ENCODE results near the gene LOXHD1. TPM values are rescaled to one million over a fixed set of nuclear protein-coding genes. Genes with fewer than 3 reads are reported as not detected.

Gene LOXHD1
- total RNA-seq, 4 donors from 2014 or later: 0.33 to 3.2 (median 0.65) TPM

DNA sequence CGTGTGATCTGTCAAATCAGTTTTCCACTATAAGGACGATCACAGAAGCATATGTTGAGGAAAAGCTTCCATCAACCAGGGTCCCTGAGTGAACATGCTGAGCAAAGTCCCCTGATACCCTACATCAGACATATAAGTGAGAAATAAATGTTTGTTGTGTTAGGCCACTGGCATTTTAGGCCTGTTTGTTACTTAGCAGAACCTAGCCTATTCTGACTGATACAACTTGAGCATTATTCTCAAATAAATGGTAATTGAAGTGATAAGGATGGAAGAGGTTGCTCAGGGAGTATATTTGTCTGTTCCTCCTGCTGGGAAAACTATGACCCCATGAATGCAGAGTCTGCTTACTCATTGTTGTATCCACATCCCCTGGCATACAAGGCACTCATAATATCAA lies 106.4 kb downstream of the LOXHD1 start:
- TF ChIP-seq, protein P1, sequence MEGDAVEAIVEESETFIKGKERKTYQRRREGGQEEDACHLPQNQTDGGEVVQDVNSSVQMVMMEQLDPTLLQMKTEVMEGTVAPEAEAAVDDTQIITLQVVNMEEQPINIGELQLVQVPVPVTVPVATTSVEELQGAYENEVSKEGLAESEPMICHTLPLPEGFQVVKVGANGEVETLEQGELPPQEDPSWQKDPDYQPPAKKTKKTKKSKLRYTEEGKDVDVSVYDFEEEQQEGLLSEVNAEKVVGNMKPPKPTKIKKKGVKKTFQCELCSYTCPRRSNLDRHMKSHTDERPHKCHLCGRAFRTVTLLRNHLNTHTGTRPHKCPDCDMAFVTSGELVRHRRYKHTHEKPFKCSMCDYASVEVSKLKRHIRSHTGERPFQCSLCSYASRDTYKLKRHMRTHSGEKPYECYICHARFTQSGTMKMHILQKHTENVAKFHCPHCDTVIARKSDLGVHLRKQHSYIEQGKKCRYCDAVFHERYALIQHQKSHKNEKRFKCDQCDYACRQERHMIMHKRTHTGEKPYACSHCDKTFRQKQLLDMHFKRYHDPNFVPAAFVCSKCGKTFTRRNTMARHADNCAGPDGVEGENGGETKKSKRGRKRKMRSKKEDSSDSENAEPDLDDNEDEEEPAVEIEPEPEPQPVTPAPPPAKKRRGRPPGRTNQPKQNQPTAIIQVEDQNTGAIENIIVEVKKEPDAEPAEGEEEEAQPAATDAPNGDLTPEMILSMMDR (IDR thresholded peaks at IDR 0.05; ENCODE audit: low read depth): no peak

DNA sequence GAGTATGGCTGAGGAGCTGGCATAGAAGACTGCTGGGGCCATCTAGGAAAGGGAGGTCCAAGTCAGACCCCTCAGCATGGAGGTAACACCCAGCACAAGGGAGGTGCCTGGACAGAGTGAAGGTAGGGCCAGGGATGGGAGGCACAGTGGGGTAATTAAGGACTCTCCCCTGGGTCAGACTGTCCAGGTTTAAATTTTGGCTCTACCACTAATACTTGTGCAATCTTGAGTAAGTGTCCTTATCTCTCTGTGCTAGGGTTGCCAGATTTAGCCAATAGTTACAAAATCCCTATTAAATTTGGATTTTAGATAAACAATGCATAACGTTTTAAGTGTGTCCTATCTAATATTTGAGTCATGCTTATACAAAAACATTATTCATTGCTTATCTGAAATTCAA lies 109.5 kb downstream of the LOXHD1 start:
- TF ChIP-seq, protein P1 (IDR thresholded peaks at IDR 0.05; ENCODE audit: low read depth): no peak

DNA sequence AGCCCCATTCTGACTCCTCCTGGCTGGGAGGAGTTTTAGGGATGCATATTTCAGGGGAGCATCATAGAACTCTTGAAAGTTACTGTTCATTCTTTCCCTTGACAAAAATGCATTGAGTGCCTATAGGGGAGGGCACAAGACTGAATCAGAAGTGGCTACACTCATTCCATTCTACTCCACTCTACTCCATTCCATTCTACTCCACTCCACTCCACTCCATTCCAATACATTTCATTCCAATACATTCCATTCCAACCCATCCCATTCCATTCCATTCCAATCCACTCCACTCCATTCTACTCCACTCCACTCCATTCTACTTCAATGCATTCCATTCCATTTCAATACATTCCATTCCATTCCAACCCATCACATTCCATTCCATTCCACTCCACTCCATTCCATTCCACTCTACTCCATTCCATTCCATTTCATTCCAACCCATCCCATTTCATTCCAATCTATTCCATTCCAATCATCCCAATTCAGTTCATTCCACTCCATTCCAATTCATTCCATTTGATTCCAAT lies 110.8 kb downstream of the LOXHD1 start:
- TF ChIP-seq, protein P1 (IDR thresholded peaks at IDR 0.05; ENCODE audit: low read depth): no peak

DNA sequence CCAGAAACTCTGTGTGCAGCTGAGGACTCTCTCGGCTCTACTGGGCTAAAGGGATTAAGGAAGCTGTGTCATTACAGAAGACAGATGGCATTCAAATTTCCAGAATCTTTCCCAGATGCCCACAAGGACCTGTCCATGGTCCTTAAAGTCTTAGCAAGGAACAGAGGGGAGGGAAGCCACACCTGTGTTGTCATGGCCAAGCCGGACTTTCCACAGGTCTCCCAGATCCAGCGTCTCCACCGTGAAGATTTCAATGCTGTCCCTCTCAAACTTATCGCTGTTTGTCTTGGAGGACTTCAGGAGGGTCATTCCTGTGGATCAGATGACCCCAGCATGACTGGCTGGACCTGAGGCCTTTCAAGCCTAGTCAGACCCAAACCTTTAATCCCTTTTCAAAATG lies 114.5 kb downstream of the LOXHD1 start:
- TF ChIP-seq, protein P1 (IDR thresholded peaks at IDR 0.05; ENCODE audit: low read depth): no peak

- TF ChIP-seq, protein P1 (IDR thresholded peaks at IDR 0.05; ENCODE audit: low read depth): no peak
These were observed 115.3 kb downstream of the LOXHD1 start for GRCh38 chr18:46541626-46542189.

- TF ChIP-seq, protein P1 (IDR thresholded peaks at IDR 0.05; ENCODE audit: low read depth): no peak
These were observed 118.6 kb downstream of the LOXHD1 start for GRCh38 chr18:46538376-46538775.

DNA sequence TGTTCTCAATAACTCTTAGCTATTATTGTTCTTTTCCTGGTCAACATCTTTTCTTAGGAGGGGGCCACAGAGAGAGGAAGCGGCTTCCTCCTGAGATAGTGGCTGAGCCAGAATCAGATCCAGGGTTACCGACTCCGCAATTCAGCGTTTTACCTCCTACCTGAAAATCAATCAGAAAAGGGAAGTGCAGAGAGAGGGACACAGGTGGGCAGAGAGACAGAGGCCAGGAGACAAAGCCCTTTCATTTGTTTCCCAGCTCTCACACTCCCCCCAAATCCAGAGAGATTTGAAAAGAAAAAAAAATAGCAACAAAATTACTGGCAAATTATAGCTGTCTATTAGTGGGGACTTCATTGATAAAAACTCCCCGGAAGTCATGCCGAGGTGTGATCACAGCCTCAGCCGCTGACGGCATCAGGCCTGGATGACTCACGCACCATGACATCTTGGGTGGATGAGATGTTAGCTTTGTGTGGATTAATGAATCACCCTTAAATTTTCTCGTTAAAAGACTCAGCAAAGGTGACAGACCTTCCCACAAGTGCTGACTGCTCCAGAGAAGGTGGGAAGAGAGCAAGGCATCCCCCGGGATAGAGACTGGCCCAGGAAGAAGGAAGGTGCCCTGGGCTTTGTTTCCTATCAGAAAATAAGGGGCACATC lies 120.7 kb downstream of the LOXHD1 start:
- TF ChIP-seq, protein P1 (IDR thresholded peaks at IDR 0.05; ENCODE audit: low read depth): no peak
